ENCODE results near the gene CDH23.

Gene CDH23

DNA sequence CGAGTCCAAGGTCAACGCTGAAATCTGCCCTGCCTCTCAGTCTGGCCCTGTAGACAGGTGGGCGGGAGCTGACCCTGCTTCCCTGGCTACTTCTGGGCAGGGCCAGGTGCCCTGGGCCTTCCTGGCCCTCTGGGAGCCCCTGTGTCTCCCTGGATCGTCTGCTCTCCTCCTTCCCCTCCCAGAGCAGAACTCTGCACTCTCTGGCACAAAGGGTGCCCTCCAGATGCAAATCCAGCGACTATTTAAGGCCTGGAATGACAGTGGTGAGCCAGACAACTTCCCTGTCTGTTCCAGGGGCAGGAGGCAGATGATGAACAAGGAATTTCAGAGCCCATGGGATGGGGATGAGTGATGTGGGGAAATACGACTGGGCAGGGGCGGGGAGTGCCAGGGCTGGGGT lies 259.5 kb downstream of the CDH23 start:
- Histone ChIP-seq H3K36me3 (ENCODE audit: control insufficient read depth in 2 of 2, insufficient read depth in 2 of 2, low read length in 2 of 2) (no peaks in the 10 kb centered on the region), H3K27ac (ENCODE audit: low read depth in 2 of 2, low read length in 2 of 2) (no peak overlapping the region), H3K27me3 (ENCODE audit: control insufficient read depth in 2 of 2, insufficient read depth in 2 of 2, low read length in 2 of 2) (no peaks in the 10 kb centered on the region), H3K9me3 (ENCODE audit: control insufficient read depth in 2 of 2, low read length in 2 of 2) (no peaks in the 10 kb centered on the region), H3K4me1 (ENCODE audit: control insufficient read depth in 2 of 2, insufficient read depth in 2 of 2, low read length in 2 of 2) (peaks cover 0 to 7% of the 10 kb centered on the region in 2 donors), H3K4me3 (ENCODE audit: low read length in 2 of 2) (no peak overlapping the region), H3K9ac (ENCODE audit: low read depth in 1 of 2, low read length in 2 of 2) (no peak overlapping the region)

GRCh38 chr10:71657604-71658466 lies 261.1 kb downstream of the CDH23 start:
- Histone ChIP-seq H3K27me3 (ENCODE audit: control insufficient read depth in 2 of 2, insufficient read depth in 2 of 2, low read length in 2 of 2) (no peaks in the 10 kb centered on the region), H3K27ac (ENCODE audit: low read depth in 2 of 2, low read length in 2 of 2) (no peak overlapping the region), H3K4me1 (ENCODE audit: control insufficient read depth in 2 of 2, insufficient read depth in 2 of 2, low read length in 2 of 2) (peaks cover 4 to 15% of the 10 kb centered on the region in 2 donors), H3K36me3 (ENCODE audit: control insufficient read depth in 2 of 2, insufficient read depth in 2 of 2, low read length in 2 of 2) (no peaks in the 10 kb centered on the region), H3K4me3 (ENCODE audit: low read length in 2 of 2) (no peak overlapping the region), H3K9ac (ENCODE audit: low read depth in 1 of 2, low read length in 2 of 2) (no peak overlapping the region), H3K9me3 (ENCODE audit: control insufficient read depth in 2 of 2, low read length in 2 of 2) (no peaks in the 10 kb centered on the region)

GRCh38 chr10:71658467-71658745 lies 261.7 kb downstream of the CDH23 start:
- Histone ChIP-seq H3K4me3 (ENCODE audit: low read length in 2 of 2) (no peak overlapping the region), H3K27ac (ENCODE audit: low read depth in 2 of 2, low read length in 2 of 2) (no peak overlapping the region), H3K4me1 (ENCODE audit: control insufficient read depth in 2 of 2, insufficient read depth in 2 of 2, low read length in 2 of 2) (peaks cover 4 to 18% of the 10 kb centered on the region in 2 donors), H3K27me3 (ENCODE audit: control insufficient read depth in 2 of 2, insufficient read depth in 2 of 2, low read length in 2 of 2) (no peaks in the 10 kb centered on the region), H3K36me3 (ENCODE audit: control insufficient read depth in 2 of 2, insufficient read depth in 2 of 2, low read length in 2 of 2) (no peaks in the 10 kb centered on the region), H3K9ac (ENCODE audit: low read depth in 1 of 2, low read length in 2 of 2) (no peak overlapping the region), H3K9me3 (ENCODE audit: control insufficient read depth in 2 of 2, low read length in 2 of 2) (no peaks in the 10 kb centered on the region)

DNA sequence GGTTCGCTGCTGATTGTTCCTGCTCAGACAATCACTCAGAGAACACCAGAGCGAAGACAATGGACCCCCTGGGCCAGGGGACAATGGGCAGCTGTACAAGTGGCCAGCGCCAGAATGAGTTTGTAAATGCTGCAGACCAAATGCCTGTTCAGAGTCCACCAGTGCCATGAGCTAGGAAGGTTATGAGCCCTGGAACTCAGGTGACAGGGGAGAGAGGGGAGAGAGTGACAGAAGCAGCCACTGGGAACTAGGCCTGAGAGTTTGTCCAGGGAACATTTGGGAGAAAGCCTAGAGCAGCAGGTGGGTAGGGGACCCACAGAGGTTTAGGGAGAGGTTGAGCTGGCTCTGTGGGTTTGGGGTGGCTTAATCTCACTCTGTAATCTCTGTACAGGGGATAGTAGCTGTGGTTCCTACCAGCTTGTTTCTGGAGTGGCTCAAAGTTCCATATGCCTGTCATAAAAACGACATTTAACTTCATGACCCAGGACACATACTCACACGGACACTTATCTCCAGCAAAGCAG lies 262.5 kb downstream of the CDH23 start:
- H3K27ac ChIP-seq (ENCODE audit: low read depth in 2 of 2, low read length in 2 of 2), result peak overlapping the region; percentile 7 to 16
- no peak overlapping the region for H3K4me3 ChIP-seq (ENCODE audit: low read length in 2 of 2)
- H3K36me3 ChIP-seq (ENCODE audit: control insufficient read depth in 2 of 2, insufficient read depth in 2 of 2, low read length in 2 of 2), result no peaks in the 10 kb centered on the region
- H3K9me3 ChIP-seq (ENCODE audit: control insufficient read depth in 2 of 2, low read length in 2 of 2), result no peaks in the 10 kb centered on the region
- H3K4me1 ChIP-seq (ENCODE audit: control insufficient read depth in 2 of 2, insufficient read depth in 2 of 2, low read length in 2 of 2), result peaks cover 4 to 18% of the 10 kb centered on the region in 2 donors
- no peak overlapping the region for H3K9ac ChIP-seq (ENCODE audit: low read depth in 1 of 2, low read length in 2 of 2)
- no peaks in the 10 kb centered on the region for H3K27me3 ChIP-seq (ENCODE audit: control insufficient read depth in 2 of 2, insufficient read depth in 2 of 2, low read length in 2 of 2)

DNA sequence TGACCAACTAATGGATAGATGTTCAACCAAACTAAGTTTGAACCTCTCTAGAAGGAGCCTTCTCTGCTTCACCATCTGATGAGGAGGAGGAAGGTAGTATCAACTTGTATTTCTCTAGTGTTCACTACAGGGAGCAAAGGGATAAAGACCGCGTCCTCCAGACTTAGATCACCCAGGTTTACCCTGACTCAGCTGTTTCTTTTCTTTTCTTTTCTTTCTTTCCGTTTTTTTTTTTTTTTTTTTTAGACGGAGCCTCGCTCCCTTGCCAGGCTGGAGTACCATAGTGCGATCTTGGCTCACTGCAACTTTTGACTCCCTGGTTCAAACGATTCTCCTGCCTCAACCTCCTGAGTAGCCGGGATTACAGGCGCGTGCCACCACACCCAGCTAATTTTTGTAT lies 263.0 kb downstream of the CDH23 start:
- H3K36me3 ChIP-seq (ENCODE audit: control insufficient read depth in 2 of 2, insufficient read depth in 2 of 2, low read length in 2 of 2), result no peaks in the 10 kb centered on the region
- H3K27ac ChIP-seq (ENCODE audit: low read depth in 2 of 2, low read length in 2 of 2), result peak overlapping the region; percentile 7 to 14
- H3K4me3 ChIP-seq (ENCODE audit: low read length in 2 of 2), result no peak overlapping the region
- H3K9me3 ChIP-seq (ENCODE audit: control insufficient read depth in 2 of 2, low read length in 2 of 2), result no peaks in the 10 kb centered on the region
- no peak overlapping the region for H3K9ac ChIP-seq (ENCODE audit: low read depth in 1 of 2, low read length in 2 of 2)
- H3K4me1 ChIP-seq (ENCODE audit: control insufficient read depth in 2 of 2, insufficient read depth in 2 of 2, low read length in 2 of 2), result peaks cover 4 to 18% of the 10 kb centered on the region in 2 donors
- no peaks in the 10 kb centered on the region for H3K27me3 ChIP-seq (ENCODE audit: control insufficient read depth in 2 of 2, insufficient read depth in 2 of 2, low read length in 2 of 2)

- Histone ChIP-seq H3K36me3 (ENCODE audit: control insufficient read depth in 2 of 2, insufficient read depth in 2 of 2, low read length in 2 of 2) (no peaks in the 10 kb centered on the region), H3K27me3 (ENCODE audit: control insufficient read depth in 2 of 2, insufficient read depth in 2 of 2, low read length in 2 of 2) (no peaks in the 10 kb centered on the region), H3K27ac (ENCODE audit: low read depth in 2 of 2, low read length in 2 of 2) (no peak overlapping the region), H3K9ac (ENCODE audit: low read depth in 1 of 2, low read length in 2 of 2) (no peak overlapping the region), H3K4me1 (ENCODE audit: control insufficient read depth in 2 of 2, insufficient read depth in 2 of 2, low read length in 2 of 2) (peaks cover 4 to 18% of the 10 kb centered on the region in 2 donors), H3K9me3 (ENCODE audit: control insufficient read depth in 2 of 2, low read length in 2 of 2) (no peaks in the 10 kb centered on the region), H3K4me3 (ENCODE audit: low read length in 2 of 2) (no peak overlapping the region)
Measured at GRCh38 chr10:71660313-71660712, 263.6 kb downstream of the CDH23 start.

- Histone ChIP-seq H3K36me3 (ENCODE audit: control insufficient read depth in 2 of 2, insufficient read depth in 2 of 2, low read length in 2 of 2) (no peaks in the 10 kb centered on the region), H3K9me3 (ENCODE audit: control insufficient read depth in 2 of 2, low read length in 2 of 2) (no peaks in the 10 kb centered on the region), H3K4me3 (ENCODE audit: low read length in 2 of 2) (no peak overlapping the region), H3K27me3 (ENCODE audit: control insufficient read depth in 2 of 2, insufficient read depth in 2 of 2, low read length in 2 of 2) (no peaks in the 10 kb centered on the region), H3K4me1 (ENCODE audit: control insufficient read depth in 2 of 2, insufficient read depth in 2 of 2, low read length in 2 of 2) (peaks cover 4 to 18% of the 10 kb centered on the region in 2 donors), H3K9ac (ENCODE audit: low read depth in 1 of 2, low read length in 2 of 2) (no peak overlapping the region), H3K27ac (ENCODE audit: low read depth in 2 of 2, low read length in 2 of 2) (no peak overlapping the region)
Measured at GRCh38 chr10:71661060-71661622, 264.4 kb downstream of the CDH23 start.

GRCh38 chr10:71661779-71662336 lies 265.1 kb downstream of the CDH23 start:
- H3K4me3 ChIP-seq (ENCODE audit: low read length in 2 of 2), result no peak overlapping the region

GRCh38 chr10:71663311-71663710 lies 266.6 kb downstream of the CDH23 start:
- Histone ChIP-seq H3K27me3 (ENCODE audit: control insufficient read depth in 2 of 2, insufficient read depth in 2 of 2, low read length in 2 of 2) (no peaks in the 10 kb centered on the region), H3K9ac (ENCODE audit: low read depth in 1 of 2, low read length in 2 of 2) (no peak overlapping the region), H3K4me3 (ENCODE audit: low read length in 2 of 2) (no peak overlapping the region), H3K4me1 (ENCODE audit: control insufficient read depth in 2 of 2, insufficient read depth in 2 of 2, low read length in 2 of 2) (peaks cover 4 to 18% of the 10 kb centered on the region in 2 donors), H3K36me3 (ENCODE audit: control insufficient read depth in 2 of 2, insufficient read depth in 2 of 2, low read length in 2 of 2) (no peaks in the 10 kb centered on the region), H3K9me3 (ENCODE audit: control insufficient read depth in 2 of 2, low read length in 2 of 2) (no peaks in the 10 kb centered on the region), H3K27ac (ENCODE audit: low read depth in 2 of 2, low read length in 2 of 2) (no peak overlapping the region)

More at GRCh38 chr10:71661779-71662336, 265.1 kb downstream of the CDH23 start:
- no peaks in the 10 kb centered on the region for H3K36me3 ChIP-seq (ENCODE audit: control insufficient read depth in 2 of 2, insufficient read depth in 2 of 2, low read length in 2 of 2)
- H3K9me3 ChIP-seq (ENCODE audit: control insufficient read depth in 2 of 2, low read length in 2 of 2), result no peaks in the 10 kb centered on the region
- no peaks in the 10 kb centered on the region for H3K27me3 ChIP-seq (ENCODE audit: control insufficient read depth in 2 of 2, insufficient read depth in 2 of 2, low read length in 2 of 2)
- peak overlapping the region in 1 of 2 donors; percentile 48 for H3K27ac ChIP-seq (ENCODE audit: low read depth in 2 of 2, low read length in 2 of 2)
- H3K9ac ChIP-seq (ENCODE audit: low read depth in 1 of 2, low read length in 2 of 2), result no peak overlapping the region
- peaks cover 4 to 18% of the 10 kb centered on the region in 2 donors for H3K4me1 ChIP-seq (ENCODE audit: control insufficient read depth in 2 of 2, insufficient read depth in 2 of 2, low read length in 2 of 2)

DNA sequence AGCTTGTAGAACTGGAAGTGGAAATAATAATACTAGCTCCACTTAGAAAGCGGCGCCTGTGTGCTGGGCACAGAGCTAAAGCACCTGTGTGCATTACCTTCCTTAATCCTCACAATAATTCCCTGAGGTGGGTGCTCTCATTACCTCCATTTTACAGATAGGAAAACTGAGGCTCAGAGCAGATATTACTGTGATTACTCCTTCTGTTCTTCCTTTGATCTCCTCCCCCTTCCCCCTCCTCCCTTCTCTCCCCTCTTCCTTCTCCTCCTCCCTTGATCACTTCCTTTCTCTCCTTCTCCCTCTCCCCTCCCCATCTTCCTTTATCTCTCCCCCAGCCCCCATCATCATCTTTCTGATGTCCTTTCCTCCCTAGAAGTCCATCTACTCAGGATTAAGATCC lies 267.9 kb downstream of the CDH23 start:
- H3K36me3 ChIP-seq (ENCODE audit: control insufficient read depth in 2 of 2, insufficient read depth in 2 of 2, low read length in 2 of 2), result no peaks in the 10 kb centered on the region
- no peak overlapping the region for H3K4me3 ChIP-seq (ENCODE audit: low read length in 2 of 2)
- H3K9me3 ChIP-seq (ENCODE audit: control insufficient read depth in 2 of 2, low read length in 2 of 2), result no peaks in the 10 kb centered on the region
- peaks cover 4 to 11% of the 10 kb centered on the region in 2 donors for H3K4me1 ChIP-seq (ENCODE audit: control insufficient read depth in 2 of 2, insufficient read depth in 2 of 2, low read length in 2 of 2)
- no peak overlapping the region for H3K9ac ChIP-seq (ENCODE audit: low read depth in 1 of 2, low read length in 2 of 2)
- H3K27ac ChIP-seq (ENCODE audit: low read depth in 2 of 2, low read length in 2 of 2), result no peak overlapping the region
- H3K27me3 ChIP-seq (ENCODE audit: control insufficient read depth in 2 of 2, insufficient read depth in 2 of 2, low read length in 2 of 2), result no peaks in the 10 kb centered on the region
